H1 (cell line): ENCODE data around the gene KHDC1L.

ENCODE experiments used
- RAD21 ChIP-seq, 2 experiments: IDR thresholded peaks in 1 of 2; conservative IDR thresholded peaks in 1 of 2; 2 replicates each; pipeline ENCODE4 v1.6.1; 2011; ENCODE audit warnings: low read depth in 2 of 2, low read length in 2 of 2, improper control_type of control experiment in 1 of 2, inconsistent platforms in 1 of 2, mild to moderate bottlenecking in 1 of 2, moderate library complexity in 1 of 2
- TF ChIP-seq, protein P1 (sequence below): fragments of 300-600 bp; sonication (generic); IDR thresholded peaks from 2 replicates; pipeline ENCODE4 v1.7.1; 2012; ENCODE audit warnings: low read length, moderate library complexity, mild to moderate bottlenecking, inconsistent platforms; ENCODE audit not compliant: insufficient replicate concordance

DNA sequence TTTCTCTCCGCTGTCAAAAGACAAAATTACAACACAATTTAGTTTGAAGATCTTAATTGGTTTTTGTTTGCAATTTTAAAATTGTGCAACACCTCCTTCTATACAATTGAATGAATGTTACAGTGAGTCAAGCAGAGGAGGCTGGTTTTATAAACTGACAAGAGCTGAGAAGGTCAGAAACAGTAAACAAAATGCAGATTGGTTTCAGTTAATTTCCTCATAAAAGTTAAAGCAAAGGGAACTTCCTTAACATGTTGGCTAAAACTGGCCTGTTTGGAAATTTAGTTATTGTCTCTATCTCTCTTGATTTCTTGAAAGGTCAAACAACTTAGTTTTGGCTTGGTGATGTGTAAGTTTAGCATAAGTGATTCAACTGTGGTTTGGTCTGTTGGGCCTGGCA lies 22.2 kb downstream of the KHDC1L start:
- TF ChIP-seq RAD21 (IDR thresholded peaks at IDR 0.05 in 1 of 2, conservative IDR thresholded peaks at IDR 0.05 in 1 of 2; ENCODE audit: low read depth in 2 of 2, low read length in 2 of 2), result no peak
- TF ChIP-seq, protein P1, sequence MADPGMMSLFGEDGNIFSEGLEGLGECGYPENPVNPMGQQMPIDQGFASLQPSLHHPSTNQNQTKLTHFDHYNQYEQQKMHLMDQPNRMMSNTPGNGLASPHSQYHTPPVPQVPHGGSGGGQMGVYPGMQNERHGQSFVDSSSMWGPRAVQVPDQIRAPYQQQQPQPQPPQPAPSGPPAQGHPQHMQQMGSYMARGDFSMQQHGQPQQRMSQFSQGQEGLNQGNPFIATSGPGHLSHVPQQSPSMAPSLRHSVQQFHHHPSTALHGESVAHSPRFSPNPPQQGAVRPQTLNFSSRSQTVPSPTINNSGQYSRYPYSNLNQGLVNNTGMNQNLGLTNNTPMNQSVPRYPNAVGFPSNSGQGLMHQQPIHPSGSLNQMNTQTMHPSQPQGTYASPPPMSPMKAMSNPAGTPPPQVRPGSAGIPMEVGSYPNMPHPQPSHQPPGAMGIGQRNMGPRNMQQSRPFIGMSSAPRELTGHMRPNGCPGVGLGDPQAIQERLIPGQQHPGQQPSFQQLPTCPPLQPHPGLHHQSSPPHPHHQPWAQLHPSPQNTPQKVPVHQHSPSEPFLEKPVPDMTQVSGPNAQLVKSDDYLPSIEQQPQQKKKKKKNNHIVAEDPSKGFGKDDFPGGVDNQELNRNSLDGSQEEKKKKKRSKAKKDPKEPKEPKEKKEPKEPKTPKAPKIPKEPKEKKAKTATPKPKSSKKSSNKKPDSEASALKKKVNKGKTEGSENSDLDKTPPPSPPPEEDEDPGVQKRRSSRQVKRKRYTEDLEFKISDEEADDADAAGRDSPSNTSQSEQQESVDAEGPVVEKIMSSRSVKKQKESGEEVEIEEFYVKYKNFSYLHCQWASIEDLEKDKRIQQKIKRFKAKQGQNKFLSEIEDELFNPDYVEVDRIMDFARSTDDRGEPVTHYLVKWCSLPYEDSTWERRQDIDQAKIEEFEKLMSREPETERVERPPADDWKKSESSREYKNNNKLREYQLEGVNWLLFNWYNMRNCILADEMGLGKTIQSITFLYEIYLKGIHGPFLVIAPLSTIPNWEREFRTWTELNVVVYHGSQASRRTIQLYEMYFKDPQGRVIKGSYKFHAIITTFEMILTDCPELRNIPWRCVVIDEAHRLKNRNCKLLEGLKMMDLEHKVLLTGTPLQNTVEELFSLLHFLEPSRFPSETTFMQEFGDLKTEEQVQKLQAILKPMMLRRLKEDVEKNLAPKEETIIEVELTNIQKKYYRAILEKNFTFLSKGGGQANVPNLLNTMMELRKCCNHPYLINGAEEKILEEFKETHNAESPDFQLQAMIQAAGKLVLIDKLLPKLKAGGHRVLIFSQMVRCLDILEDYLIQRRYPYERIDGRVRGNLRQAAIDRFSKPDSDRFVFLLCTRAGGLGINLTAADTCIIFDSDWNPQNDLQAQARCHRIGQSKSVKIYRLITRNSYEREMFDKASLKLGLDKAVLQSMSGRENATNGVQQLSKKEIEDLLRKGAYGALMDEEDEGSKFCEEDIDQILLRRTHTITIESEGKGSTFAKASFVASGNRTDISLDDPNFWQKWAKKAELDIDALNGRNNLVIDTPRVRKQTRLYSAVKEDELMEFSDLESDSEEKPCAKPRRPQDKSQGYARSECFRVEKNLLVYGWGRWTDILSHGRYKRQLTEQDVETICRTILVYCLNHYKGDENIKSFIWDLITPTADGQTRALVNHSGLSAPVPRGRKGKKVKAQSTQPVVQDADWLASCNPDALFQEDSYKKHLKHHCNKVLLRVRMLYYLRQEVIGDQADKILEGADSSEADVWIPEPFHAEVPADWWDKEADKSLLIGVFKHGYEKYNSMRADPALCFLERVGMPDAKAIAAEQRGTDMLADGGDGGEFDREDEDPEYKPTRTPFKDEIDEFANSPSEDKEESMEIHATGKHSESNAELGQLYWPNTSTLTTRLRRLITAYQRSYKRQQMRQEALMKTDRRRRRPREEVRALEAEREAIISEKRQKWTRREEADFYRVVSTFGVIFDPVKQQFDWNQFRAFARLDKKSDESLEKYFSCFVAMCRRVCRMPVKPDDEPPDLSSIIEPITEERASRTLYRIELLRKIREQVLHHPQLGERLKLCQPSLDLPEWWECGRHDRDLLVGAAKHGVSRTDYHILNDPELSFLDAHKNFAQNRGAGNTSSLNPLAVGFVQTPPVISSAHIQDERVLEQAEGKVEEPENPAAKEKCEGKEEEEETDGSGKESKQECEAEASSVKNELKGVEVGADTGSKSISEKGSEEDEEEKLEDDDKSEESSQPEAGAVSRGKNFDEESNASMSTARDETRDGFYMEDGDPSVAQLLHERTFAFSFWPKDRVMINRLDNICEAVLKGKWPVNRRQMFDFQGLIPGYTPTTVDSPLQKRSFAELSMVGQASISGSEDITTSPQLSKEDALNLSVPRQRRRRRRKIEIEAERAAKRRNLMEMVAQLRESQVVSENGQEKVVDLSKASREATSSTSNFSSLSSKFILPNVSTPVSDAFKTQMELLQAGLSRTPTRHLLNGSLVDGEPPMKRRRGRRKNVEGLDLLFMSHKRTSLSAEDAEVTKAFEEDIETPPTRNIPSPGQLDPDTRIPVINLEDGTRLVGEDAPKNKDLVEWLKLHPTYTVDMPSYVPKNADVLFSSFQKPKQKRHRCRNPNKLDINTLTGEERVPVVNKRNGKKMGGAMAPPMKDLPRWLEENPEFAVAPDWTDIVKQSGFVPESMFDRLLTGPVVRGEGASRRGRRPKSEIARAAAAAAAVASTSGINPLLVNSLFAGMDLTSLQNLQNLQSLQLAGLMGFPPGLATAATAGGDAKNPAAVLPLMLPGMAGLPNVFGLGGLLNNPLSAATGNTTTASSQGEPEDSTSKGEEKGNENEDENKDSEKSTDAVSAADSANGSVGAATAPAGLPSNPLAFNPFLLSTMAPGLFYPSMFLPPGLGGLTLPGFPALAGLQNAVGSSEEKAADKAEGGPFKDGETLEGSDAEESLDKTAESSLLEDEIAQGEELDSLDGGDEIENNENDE, result no peak
